GM12878 (cell line): ENCODE results near the gene SOX10.

Experiments
- CREB1 ChIP-seq: IDR thresholded peaks from 2 replicates; pipeline ENCODE4 v1.6.1; 2012; ENCODE audit warnings: low read depth, mild to moderate bottlenecking, inconsistent platforms
- EP300 ChIP-seq, 2 experiments: fragments of 150-350 bp in 1 of 2; IDR thresholded peaks; 2 replicates each; pipeline ENCODE4 v1.6.1; 2011 to 2012; ENCODE audit warnings: low read depth in 2 of 2, low read length in 2 of 2, borderline replicate concordance in 1 of 2, improper control_type of control experiment in 1 of 2, inconsistent platforms in 1 of 2; ENCODE audit not compliant: control insufficient read depth in 1 of 2
- RFX5 ChIP-seq: IDR thresholded peaks from 2 replicates; pipeline ENCODE4 v1.6.1; 2011; ENCODE audit warnings: low read depth, low read length, improper control_type of control experiment
- TF ChIP-seq, protein P1 (sequence below), 3 experiments: IDR thresholded peaks in 2 of 3; conservative IDR thresholded peaks in 1 of 3; 2 replicates each; pipeline ENCODE4 v1.5.1; 2011; ENCODE audit warnings: low read depth in 3 of 3, low read length in 3 of 3, mild to moderate bottlenecking in 3 of 3, control low read depth in 2 of 3, moderate library complexity in 2 of 3, inconsistent platforms in 1 of 3, mixed read lengths in 1 of 3; ENCODE audit not compliant: control insufficient read depth in 2 of 3, insufficient read depth in 1 of 3; ENCODE audit errors: extremely low read depth in 1 of 3

DNA sequence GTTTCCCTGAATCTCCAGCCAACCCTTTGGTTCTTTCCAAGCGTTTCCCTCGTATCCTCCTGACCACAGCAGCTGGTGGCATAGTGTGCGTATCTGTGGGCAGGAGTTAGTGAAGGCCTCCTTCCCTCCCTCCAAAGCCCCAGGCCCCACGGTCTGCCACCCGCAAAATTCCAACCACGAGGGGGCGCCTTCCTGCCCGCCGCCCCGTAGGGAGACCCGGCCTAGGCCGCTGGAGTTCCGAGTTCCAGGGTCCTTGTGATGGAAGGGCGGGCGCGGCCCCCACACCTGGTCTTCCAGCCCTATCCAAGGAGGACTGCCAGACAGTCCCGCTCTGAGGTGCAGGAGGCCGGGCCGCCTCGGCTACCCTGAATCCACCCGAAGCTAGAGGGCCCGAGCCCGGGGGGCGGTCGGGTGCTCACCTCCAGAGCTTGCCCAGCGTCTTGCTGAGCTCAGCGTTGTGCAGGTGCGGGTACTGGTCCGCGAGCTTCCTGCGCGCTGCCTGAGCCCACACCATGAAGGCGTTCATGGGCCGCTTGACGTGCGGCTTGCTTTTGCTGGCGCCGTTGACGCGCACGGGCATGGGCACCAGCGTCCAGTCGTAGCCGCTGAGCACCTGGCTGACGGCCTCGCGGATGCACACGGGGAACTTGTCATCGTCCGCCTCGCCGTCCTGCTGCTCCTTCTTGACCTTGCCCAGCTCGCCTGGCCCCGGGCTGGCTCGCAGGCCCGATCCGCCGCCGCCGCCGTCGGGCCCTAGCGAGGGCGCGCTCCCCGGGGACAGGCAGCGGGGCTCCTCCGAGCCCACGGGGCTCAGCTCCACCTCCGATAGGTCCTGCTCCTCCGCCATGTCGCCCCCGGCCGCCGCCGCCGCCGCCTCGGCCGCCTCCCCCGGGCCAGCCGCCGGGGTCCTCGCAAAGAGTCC lies 1.2 kb downstream of the SOX10 start:
- TF ChIP-seq RFX5, result no peak
- TF ChIP-seq CREB1, result no peak
- TF ChIP-seq, protein P1, sequence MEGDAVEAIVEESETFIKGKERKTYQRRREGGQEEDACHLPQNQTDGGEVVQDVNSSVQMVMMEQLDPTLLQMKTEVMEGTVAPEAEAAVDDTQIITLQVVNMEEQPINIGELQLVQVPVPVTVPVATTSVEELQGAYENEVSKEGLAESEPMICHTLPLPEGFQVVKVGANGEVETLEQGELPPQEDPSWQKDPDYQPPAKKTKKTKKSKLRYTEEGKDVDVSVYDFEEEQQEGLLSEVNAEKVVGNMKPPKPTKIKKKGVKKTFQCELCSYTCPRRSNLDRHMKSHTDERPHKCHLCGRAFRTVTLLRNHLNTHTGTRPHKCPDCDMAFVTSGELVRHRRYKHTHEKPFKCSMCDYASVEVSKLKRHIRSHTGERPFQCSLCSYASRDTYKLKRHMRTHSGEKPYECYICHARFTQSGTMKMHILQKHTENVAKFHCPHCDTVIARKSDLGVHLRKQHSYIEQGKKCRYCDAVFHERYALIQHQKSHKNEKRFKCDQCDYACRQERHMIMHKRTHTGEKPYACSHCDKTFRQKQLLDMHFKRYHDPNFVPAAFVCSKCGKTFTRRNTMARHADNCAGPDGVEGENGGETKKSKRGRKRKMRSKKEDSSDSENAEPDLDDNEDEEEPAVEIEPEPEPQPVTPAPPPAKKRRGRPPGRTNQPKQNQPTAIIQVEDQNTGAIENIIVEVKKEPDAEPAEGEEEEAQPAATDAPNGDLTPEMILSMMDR (IDR thresholded peaks at IDR 0.05 in 2 of 3, conservative IDR thresholded peaks at IDR 0.05 in 1 of 3; ENCODE audit: control insufficient read depth in 2 of 3, extremely low read depth in 1 of 3, insufficient read depth in 1 of 3, low read depth in 3 of 3, low read length in 3 of 3), result no peak
- no peak for TF ChIP-seq EP300 (IDR thresholded peaks at IDR 0.05; ENCODE audit: borderline replicate concordance in 1 of 2, control insufficient read depth in 1 of 2, low read depth in 2 of 2, low read length in 2 of 2)
